OCI-LY7 (cell line): Measurements from ENCODE around the gene PRTN3. TPM values are rescaled to one million over a fixed set of nuclear protein-coding genes. Genes with fewer than 3 reads are reported as not detected.

Experiments
- BruUV-seq: library from RNA; stranded (reverse); fragments of 400-500 nt; replicated peaks from 2 replicates; lab custom pipeline; 2021; lab: Mats Ljungman, UMichigan
- CTCF ChIA-PET: fragments of 300-600 bp; sonication (Branson Sonifier 250); formaldehyde crosslinking; loops from one replicate; lab custom pipeline; 2022; ENCODE audit warnings: antibody characterized with exemption; ENCODE audit not compliant: unreplicated experiment; lab: Charles Lee
- POLR2A ChIA-PET: fragments of 300-600 bp; sonication (Branson Sonifier 250); formaldehyde crosslinking; loops from one replicate; lab custom pipeline; 2022; ENCODE audit warnings: antibody characterized with exemption; lab: Charles Lee
- DNase-seq: peaks from one replicate; pipeline ENCODE4 v3.0.0-alpha.2; 2015; ENCODE audit warnings: low spot score
- H2AFZ ChIP-seq: fragments of 200-600 bp; sonication (generic), shearing (Covaris generic); 2 replicates; pipeline ENCODE4 v1.6.1; 2014; ENCODE audit warnings: mild to moderate bottlenecking, antibody characterized with exemption, low read length, moderate library complexity
- H3K27ac ChIP-seq: fragments of 200-600 bp; sonication (generic); 2 replicates; pipeline ENCODE4 v1.5.1; 2014; ENCODE audit warnings: mixed run types, low read depth, mild to moderate bottlenecking, moderate library complexity, low read length, inconsistent platforms; ENCODE audit not compliant: poor library complexity, severe bottlenecking
- H3K36me3 ChIP-seq: fragments of 200-600 bp; sonication (generic); 2 replicates; pipeline ENCODE4 v1.6.1; 2014; ENCODE audit warnings: mild to moderate bottlenecking, antibody characterized with exemption, low read length, moderate library complexity, mixed read lengths; ENCODE audit not compliant: insufficient read depth
- H3K4me1 ChIP-seq: fragments of 200-600 bp; sonication (generic); 2 replicates; pipeline ENCODE4 v1.5.1; 2014; ENCODE audit warnings: mild to moderate bottlenecking, low read length; ENCODE audit not compliant: insufficient read depth, poor library complexity, severe bottlenecking
- H3K4me2 ChIP-seq: fragments of 200-600 bp; sonication (generic); 2 replicates; pipeline ENCODE4 v1.6.1; 2014; ENCODE audit warnings: mild to moderate bottlenecking, low read length
- H3K4me3 ChIP-seq: fragments of 200-600 bp; sonication (generic); 2 replicates; pipeline ENCODE4 v1.5.1; 2014; ENCODE audit warnings: mild to moderate bottlenecking, low read depth, low read length; ENCODE audit not compliant: poor library complexity, severe bottlenecking
- H3K79me2 ChIP-seq: fragments of 200-600 bp; sonication (generic); 2 replicates; pipeline ENCODE4 v1.6.1; 2016; ENCODE audit warnings: low read depth, mild to moderate bottlenecking, low read length, moderate library complexity, mixed read lengths; ENCODE audit not compliant: insufficient read depth
- H3K9me2 ChIP-seq: fragments of 200-600 bp; sonication (generic); 2 replicates; pipeline ENCODE4 v1.6.1; 2016; ENCODE audit warnings: mild to moderate bottlenecking, low read length, mixed read lengths; ENCODE audit not compliant: insufficient read depth
- H3K9me3 ChIP-seq: fragments of 200-600 bp; sonication (generic); 2 replicates; pipeline ENCODE4 v1.6.1; 2014; ENCODE audit warnings: mild to moderate bottlenecking, mixed run types, low read length, mixed read lengths
- H4K20me1 ChIP-seq: fragments of 200-600 bp; sonication (generic); 2 replicates; pipeline ENCODE4 v1.6.1; 2014; ENCODE audit warnings: mild to moderate bottlenecking, antibody characterized with exemption, low read length, moderate library complexity, mixed read lengths; ENCODE audit not compliant: insufficient read depth
- CTCF ChIP-seq: fragments of 200-600 bp; sonication (generic); conservative IDR thresholded peaks from 2 replicates; pipeline ENCODE4 v1.5.1; 2014; ENCODE audit warnings: mild to moderate bottlenecking, antibody characterized with exemption, low read length, moderate library complexity, mixed read lengths
- EZH2phosphoT487 ChIP-seq: fragments of 200-600 bp; sonication (generic); IDR thresholded peaks from 2 replicates; pipeline ENCODE4 v1.6.1; 2018; ENCODE audit warnings: low read depth, borderline replicate concordance, mild to moderate bottlenecking, mixed run types, antibody characterized with exemption, low read length, moderate library complexity, mixed read lengths
- intact Hi-C: fragments of 100-400 bp; cut with micrococcal nuclease; formaldehyde crosslinking; loops from one replicate; pipeline ENCODE4 v1.10.0; 2022; ENCODE audit not compliant: unreplicated experiment
- total RNA-seq, 2 experiments: library from RNA; depleted of rRNA in 1 of 2; stranded (reverse); fragments of >200 nt in 1 of 2; shearing (Covaris generic) in 1 of 2; gene quantifications; 2 replicates each; pipeline ENCODE4 v1.2.3, GENCODE V29; 2014 to 2022

Gene PRTN3
- total RNA-seq, 2 experiments from 2014 or later, result not detected

- ChIA-PET CTCF (no interaction called here), POLR2A (no interaction called here)
- Histone ChIP-seq H2AFZ (no peak overlapping the region), H3K9me2 (no peaks in the 10 kb centered on the region), H3K4me1 (peaks cover 21% of the 10 kb centered on the region), H3K4me2 (peak overlapping the region; percentile 94), H4K20me1 (peaks cover 45% of the 10 kb centered on the region), H3K4me3 (peak overlapping the region; percentile 98), H3K27ac (peak overlapping the region; percentile 79), H3K79me2 (peaks cover 49% of the 10 kb centered on the region), H3K9me3 (no peaks in the 10 kb centered on the region), H3K36me3 (peaks cover 49% of the 10 kb centered on the region)
- no peak for TF ChIP-seq EZH2phosphoT487
- intact Hi-C loops, result loop anchor here (2.0 to 5.0 kb wide), 2 partner anchors 135 to 225 kb away; partner anchors contain the start of genes BSG and RNF126
- DNase-seq, result peak; percentile 94
- no TSS peak for BruUV-seq
These were observed 43.0 kb upstream of the PRTN3 start for GRCh38 chr19:797528-798414.

GRCh38 chr19:798415-799075, 42.3 kb upstream of the PRTN3 start:
- Histone ChIP-seq H3K27ac (peak overlapping the region; percentile 69), H3K4me2 (peak overlapping the region; percentile 94), H3K9me2 (no peaks in the 10 kb centered on the region), H4K20me1 (peaks cover 47% of the 10 kb centered on the region), H2AFZ (no peak overlapping the region), H3K4me3 (peak overlapping the region; percentile 98), H3K36me3 (peaks cover 57% of the 10 kb centered on the region), H3K79me2 (peaks cover 57% of the 10 kb centered on the region), H3K9me3 (no peaks in the 10 kb centered on the region), H3K4me1 (peaks cover 21% of the 10 kb centered on the region)
- no TSS peak for BruUV-seq
- CTCF ChIA-PET, result no interaction called here
- intact Hi-C loops, result loop anchor here (5.0 kb wide), 1 partner anchor 226 kb away; the partner anchor contains the start of gene BSG
- peak; percentile 34 for DNase-seq
- POLR2A ChIA-PET, result no interaction called here
- no peak for TF ChIP-seq EZH2phosphoT487
- TF ChIP-seq CTCF, result no peak

- CTCF ChIA-PET, result no interaction called here
These were observed 41.5 kb upstream of the PRTN3 start for GRCh38 chr19:799076-799881.

More at GRCh38 chr19:799076-799881, 41.5 kb upstream of the PRTN3 start:
- Histone ChIP-seq H3K9me3 (no peaks in the 10 kb centered on the region), H2AFZ (no peak overlapping the region), H3K4me1 (peaks cover 21% of the 10 kb centered on the region), H3K9me2 (no peaks in the 10 kb centered on the region), H3K36me3 (peaks cover 64% of the 10 kb centered on the region), H3K4me3 (peak overlapping the region; percentile 98), H3K79me2 (peaks cover 60% of the 10 kb centered on the region), H3K27ac (peak overlapping the region; percentile 69), H4K20me1 (peaks cover 47% of the 10 kb centered on the region), H3K4me2 (peak overlapping the region; percentile 94)
- TF ChIP-seq EZH2phosphoT487 (no peak), CTCF (peak; percentile 70)
- peak; percentile 33 for DNase-seq
- BruUV-seq, result no TSS peak
- POLR2A ChIA-PET, result no interaction called here
- intact Hi-C loops, result loop anchor here (5.0 kb wide), 1 partner anchor 227 kb away; the partner anchor contains the start of gene BSG
